Skeletal muscle satellite cell (primary cell): ENCODE measurements around the gene OXCT2.
"Not testable (repeated sequence)": the region's sequence is repeated elsewhere in the genome, so short reads cannot be mapped to it uniquely, and the experiment has no call there.

Source experiments
- H3K27me3 ChIP-seq: 2 replicates; pipeline ENCODE4 v1.7.0; 2013; ENCODE audit warnings: low read length; ENCODE audit not compliant: control insufficient read depth, insufficient read depth
- H3K36me3 ChIP-seq: 2 replicates; pipeline ENCODE4 v1.7.0; 2013; ENCODE audit warnings: mild to moderate bottlenecking, control low read depth, low read length; ENCODE audit not compliant: insufficient read depth
- H3K4me1 ChIP-seq: 2 replicates; pipeline ENCODE4 v1.7.0; 2013; ENCODE audit warnings: low read length; ENCODE audit not compliant: control insufficient read depth, insufficient read depth
- H3K4me2 ChIP-seq: 2 replicates; pipeline ENCODE4 v1.7.0; 2013; ENCODE audit warnings: mild to moderate bottlenecking, low read length
- H3K4me3 ChIP-seq: 2 replicates; pipeline ENCODE4 v1.7.0; 2013; ENCODE audit warnings: low read length
- H3K9ac ChIP-seq: 2 replicates; pipeline ENCODE4 v1.7.0; 2013; ENCODE audit warnings: mild to moderate bottlenecking, low read depth, low read length, moderate library complexity
- H3K9me3 ChIP-seq: replicated peaks from 2 replicates; pipeline ENCODE4 v1.7.0; 2013; ENCODE audit warnings: mild to moderate bottlenecking, control low read depth, low read length

The OXCT2 gene

DNA sequence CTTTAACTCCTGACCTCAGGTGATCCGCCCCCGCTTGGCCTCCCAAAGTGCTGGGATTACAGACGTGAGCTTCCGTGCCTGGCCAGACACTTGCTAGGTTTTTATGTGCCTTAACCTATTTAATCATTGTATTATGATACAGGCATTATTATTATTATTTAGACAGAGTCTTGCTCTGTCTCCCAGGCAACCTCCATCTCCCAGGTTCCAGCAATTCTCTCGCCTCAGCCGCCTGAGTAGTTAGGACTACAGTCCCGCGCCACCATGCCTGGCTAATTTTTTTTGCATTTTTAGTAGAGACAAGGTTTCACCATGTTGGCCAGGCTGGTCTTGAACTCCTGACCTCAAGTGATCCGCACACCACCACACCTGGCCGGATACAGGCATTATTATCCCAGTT, 11.5 kb upstream of the OXCT2 start:
- H3K4me3 ChIP-seq, H3K4me2 ChIP-seq, H3K4me1 ChIP-seq, H3K36me3 ChIP-seq, H3K9me3 ChIP-seq, H3K9ac ChIP-seq: not testable (repeated sequence)
- peaks cover 25% of the 10 kb centered on the region for H3K27me3 ChIP-seq

DNA sequence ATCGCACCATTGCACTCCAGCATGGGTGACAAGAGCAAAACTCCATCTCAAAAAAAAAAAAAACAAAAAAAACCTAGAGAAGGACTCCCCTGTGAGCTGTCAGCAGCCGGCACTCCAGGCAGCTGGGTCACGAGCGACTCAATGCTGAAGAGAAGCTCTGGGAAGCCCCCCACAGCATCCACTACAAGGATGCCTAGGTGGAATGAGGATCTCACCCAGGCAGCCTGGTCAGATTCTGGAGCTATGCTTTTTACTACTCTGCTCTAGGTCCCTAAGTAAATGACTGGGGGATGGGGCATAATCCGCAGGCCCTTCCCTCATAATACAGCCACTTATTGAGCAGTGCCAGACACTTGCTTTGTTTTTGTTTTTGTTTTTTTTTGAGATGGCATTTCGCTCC, 11.0 kb upstream of the OXCT2 start:
- Histone ChIP-seq H3K9ac (no peak overlapping the region), H3K27me3 (peaks cover 19% of the 10 kb centered on the region), H3K4me1 (peaks cover 9% of the 10 kb centered on the region), H3K4me3 (no peak overlapping the region), H3K4me2 (no peak overlapping the region), H3K9me3 (no peaks in the 10 kb centered on the region), H3K36me3 (no peaks in the 10 kb centered on the region)

DNA sequence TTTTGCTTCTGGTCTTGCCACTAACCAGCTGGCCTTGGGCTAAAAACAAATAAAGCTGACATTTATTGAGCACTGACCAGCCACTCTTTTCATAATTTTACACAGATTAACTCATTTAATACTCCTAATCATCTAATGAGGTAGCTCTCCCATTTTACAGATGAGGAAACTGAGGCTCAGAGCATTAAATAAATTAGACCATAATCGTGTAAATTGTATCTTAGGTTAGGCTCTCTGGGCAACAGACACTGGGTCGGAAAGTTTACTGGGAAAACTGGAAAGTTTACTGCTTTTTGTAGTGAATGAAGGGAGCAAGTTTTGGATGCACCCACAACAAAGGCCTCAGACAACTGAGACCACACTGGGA, 10.2 kb upstream of the OXCT2 start:
- H3K4me3 ChIP-seq = no peak overlapping the region

DNA sequence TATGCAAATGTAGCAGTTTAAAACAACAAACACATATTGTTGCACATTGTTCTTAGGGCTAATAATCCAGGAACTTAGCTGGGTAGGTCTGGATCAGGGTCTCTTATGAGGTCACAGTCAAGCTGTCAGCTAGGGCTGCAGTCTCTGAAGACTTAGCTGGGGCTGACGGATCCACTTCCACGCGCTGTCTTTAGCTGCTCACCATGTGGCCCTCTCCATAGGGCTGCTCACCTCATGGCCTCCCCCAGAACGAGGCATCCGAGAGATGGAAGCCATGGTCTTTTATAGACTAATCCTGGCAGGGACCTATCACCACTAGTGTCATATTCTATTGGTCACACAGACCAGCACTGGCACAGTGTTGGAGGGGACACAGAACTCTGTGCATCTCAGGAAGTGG, 8.7 kb upstream of the OXCT2 start:
- Histone ChIP-seq H3K27me3 (peaks cover 14% of the 10 kb centered on the region), H3K4me3 (no peak overlapping the region), H3K9me3 (no peaks in the 10 kb centered on the region), H3K36me3 (no peaks in the 10 kb centered on the region), H3K4me2 (no peak overlapping the region), H3K4me1 (no peaks in the 10 kb centered on the region), H3K9ac (no peak overlapping the region)

More for the DNA sequence above, 10.2 kb upstream of the OXCT2 start:
- Histone ChIP-seq H3K27me3 (peaks cover 18% of the 10 kb centered on the region), H3K4me2 (no peak overlapping the region), H3K9ac (no peak overlapping the region), H3K9me3 (no peaks in the 10 kb centered on the region), H3K4me1 (peaks cover 6% of the 10 kb centered on the region), H3K36me3 (no peaks in the 10 kb centered on the region)

DNA sequence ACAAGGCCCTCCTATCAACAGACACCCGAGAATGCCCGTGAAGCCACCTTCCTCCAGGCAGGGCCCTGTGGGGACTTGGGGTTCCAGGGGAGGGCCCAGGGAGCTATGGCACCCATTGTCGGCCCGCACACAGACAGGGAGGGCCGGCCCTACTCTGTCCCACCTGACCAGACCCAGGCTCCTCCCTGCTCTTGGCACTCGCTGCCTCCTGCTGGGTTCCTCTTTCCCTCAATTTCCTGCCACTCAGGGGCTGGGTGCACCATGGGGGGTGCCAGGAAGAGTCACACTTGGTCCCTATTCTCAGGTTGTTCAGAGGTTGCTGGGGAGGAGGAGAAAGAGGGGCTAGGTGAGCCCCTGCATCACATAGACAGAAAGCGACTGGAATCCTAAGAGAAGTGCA, 8.0 kb upstream of the OXCT2 start:
- Histone ChIP-seq H3K4me1 (no peaks in the 10 kb centered on the region), H3K4me3 (no peak overlapping the region), H3K27me3 (peaks cover 14% of the 10 kb centered on the region), H3K9me3 (no peaks in the 10 kb centered on the region), H3K9ac (no peak overlapping the region), H3K4me2 (no peak overlapping the region), H3K36me3 (no peaks in the 10 kb centered on the region)

DNA sequence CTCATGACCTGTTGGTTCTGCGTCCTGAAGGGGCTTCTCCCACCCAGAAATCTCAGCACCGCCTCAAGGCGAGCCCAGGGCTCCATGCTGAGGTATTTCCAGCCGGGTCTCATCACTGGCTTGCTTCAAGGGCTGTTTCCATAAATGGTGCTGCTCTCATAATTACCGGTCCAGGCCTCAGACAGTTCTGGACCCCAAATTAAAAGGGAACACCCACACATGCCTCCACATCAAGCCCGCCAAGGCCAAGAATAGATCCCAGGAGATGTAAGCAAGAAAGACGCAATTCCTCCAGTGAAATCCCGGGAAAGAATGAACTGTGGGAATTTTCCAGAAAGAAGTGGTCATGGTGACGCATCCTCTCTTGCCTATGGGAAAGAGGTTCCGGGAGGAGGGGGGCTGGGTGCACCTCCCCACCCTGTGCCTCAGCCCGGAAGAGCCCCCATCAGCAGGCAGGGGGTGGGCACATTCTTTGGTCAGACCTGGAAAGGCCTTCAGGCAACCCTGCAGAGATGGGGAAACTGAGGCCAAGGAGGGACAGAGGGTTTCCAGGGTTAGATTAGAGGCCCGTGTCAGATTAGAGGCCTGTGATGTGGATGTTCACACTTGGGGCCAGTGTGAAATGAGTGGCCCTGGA, 7.4 kb upstream of the OXCT2 start:
- not testable (repeated sequence) for H3K9ac ChIP-seq, H3K4me2 ChIP-seq, H3K36me3 ChIP-seq, H3K9me3 ChIP-seq, H3K4me1 ChIP-seq, H3K4me3 ChIP-seq
- H3K27me3 ChIP-seq = peaks cover 11% of the 10 kb centered on the region

DNA sequence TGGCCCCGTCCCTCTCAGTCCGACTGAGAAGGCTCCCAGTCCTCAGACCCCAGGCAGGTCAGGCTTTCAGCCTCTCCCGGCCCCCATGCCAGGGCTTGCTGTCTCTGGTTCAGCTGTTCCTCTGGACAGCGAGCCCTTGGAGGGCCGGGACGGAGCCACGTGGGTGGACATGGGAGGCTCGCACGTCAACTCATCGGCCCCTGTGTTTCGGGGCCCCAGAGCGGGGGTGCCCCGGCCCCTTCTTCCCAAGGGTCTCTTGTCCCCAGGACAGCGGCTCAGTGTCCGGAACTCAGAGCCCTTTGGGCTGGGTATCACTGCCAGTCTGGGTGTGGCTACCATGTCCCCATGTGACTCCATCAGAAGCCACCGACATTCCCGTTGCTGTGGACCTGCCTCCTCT, 6.7 kb upstream of the OXCT2 start:
- not testable (repeated sequence) for H3K9me3 ChIP-seq, H3K4me2 ChIP-seq, H3K27me3 ChIP-seq, H3K4me1 ChIP-seq, H3K9ac ChIP-seq, H3K36me3 ChIP-seq, H3K4me3 ChIP-seq

DNA sequence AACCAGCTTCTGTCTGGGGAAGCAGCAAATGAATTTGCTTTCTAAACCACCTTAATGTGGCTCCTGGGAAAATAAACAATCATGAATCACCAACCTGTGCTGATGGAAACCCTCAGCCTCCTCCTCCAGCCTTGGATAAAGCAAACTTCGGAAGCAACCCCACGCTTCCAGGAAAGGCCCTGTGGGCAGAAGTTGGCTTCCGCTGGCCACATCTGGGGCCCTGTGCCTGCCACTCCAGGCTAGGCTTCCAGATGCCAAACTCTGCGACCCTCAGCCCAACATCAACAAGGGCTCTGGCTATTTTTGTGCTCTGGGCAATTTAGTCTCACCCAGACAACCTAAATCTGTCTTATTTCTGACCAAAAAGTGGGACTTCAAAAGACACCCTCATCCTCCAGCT, 6.2 kb upstream of the OXCT2 start:
- no peaks in the 10 kb centered on the region for H3K9me3 ChIP-seq
- no peak overlapping the region for H3K4me2 ChIP-seq
- no peak overlapping the region for H3K4me3 ChIP-seq
- no peak overlapping the region for H3K9ac ChIP-seq
- H3K36me3 ChIP-seq = no peaks in the 10 kb centered on the region
- no peaks in the 10 kb centered on the region for H3K4me1 ChIP-seq
- H3K27me3 ChIP-seq = peaks cover 10% of the 10 kb centered on the region

DNA sequence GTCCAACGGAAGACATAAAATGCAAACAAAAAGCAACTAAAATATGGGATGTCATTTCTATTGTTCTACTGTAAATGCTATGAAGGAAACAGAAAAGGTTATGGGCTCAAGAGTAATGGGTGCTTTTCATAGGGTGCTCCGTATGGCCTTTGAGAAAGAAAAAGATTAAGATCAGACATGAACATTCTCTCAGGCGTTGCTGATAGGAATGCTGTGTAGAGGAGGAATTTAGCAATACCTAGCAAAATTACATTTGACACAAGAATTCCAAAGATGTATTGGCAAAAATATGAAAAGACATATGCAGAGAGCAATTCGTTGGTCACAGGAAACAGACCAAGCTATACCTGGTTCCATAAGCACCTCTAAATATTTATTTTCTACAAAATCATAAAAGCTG, 5.7 kb upstream of the OXCT2 start:
- Histone ChIP-seq H3K4me1 (no peaks in the 10 kb centered on the region), H3K4me2 (no peak overlapping the region), H3K36me3 (no peaks in the 10 kb centered on the region), H3K9me3 (no peaks in the 10 kb centered on the region), H3K27me3 (peaks cover 10% of the 10 kb centered on the region), H3K4me3 (no peak overlapping the region), H3K9ac (no peak overlapping the region)

DNA sequence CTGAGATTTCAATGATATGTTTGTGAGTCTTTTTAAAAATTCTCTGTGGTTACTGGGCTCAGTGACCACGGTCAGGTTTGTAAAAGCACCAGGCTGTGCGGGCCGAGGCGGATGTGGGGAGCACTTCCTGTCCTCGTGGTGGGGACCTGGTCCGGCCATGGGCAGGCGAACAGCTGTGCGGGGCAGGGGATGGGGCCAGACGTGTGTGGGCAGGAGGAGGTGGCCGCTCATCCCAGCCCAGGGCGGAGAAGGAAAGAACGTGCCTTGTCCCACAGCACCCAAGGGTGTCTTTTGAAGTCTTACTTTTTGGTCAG, 5.2 kb upstream of the OXCT2 start:
- Histone ChIP-seq H3K9ac (no peak overlapping the region), H3K27me3 (peaks cover 10% of the 10 kb centered on the region), H3K9me3 (no peaks in the 10 kb centered on the region), H3K4me2 (no peak overlapping the region), H3K4me1 (no peaks in the 10 kb centered on the region), H3K36me3 (no peaks in the 10 kb centered on the region), H3K4me3 (no peak overlapping the region)

DNA sequence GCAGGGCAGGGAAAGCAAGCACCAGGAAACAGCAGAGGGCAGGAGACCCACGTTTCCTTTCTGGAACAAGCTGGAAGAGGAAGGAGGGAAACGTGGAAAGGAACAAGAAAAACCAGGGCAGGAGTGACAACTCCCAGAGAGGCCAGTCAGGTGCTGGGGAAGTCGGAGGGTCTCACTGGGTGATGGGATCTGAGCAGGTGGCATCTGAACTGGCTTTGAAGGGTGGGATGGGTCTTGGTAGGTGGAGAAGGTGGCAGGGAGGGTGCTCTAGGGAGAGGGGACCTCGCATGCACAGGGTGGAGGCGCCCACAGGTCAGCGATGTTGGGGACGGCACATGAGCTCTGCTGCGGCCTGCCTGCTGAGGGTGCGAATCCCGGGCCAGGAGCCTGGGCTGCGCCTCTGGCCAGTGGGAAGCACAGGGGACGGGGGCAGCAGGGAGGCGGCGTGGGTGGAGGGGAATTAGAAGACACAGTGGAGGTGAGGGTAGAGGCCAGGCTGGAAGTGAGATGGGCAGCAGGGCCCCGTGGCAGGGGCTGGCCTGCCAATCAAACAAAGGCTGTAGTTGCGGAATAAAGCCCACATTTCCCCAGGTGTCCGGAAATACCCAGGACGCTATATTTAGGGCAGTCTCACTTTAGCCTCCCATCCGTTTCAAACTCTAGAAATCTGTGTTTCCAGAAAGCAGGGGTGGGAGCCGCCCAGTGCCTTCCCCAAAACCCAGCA, 4.7 kb upstream of the OXCT2 start:
- not testable (repeated sequence) for H3K4me2 ChIP-seq, H3K4me3 ChIP-seq, H3K36me3 ChIP-seq, H3K9me3 ChIP-seq, H3K4me1 ChIP-seq, H3K9ac ChIP-seq, H3K27me3 ChIP-seq

DNA sequence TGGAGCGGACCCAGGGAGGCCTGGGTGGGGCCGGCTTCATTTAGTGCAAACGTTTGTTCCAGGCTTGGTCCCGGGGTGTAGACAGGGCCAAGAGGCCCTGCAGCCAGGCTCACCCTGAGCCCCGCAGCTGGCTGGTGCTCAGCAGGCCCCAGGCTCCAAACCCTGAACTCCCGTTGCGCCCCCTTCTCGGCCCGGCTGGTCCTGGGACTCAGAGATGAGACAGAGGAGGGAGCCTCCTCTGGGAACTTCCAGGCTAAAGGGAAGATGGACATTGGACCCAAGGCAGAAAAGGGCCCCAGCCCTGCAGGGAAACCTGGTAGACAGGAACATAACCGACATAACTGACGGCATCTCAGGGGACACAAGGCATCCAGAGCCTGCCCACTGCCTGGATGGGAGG, 4.0 kb upstream of the OXCT2 start:
- not testable (repeated sequence) for H3K4me1 ChIP-seq, H3K27me3 ChIP-seq, H3K9me3 ChIP-seq, H3K9ac ChIP-seq, H3K36me3 ChIP-seq, H3K4me2 ChIP-seq, H3K4me3 ChIP-seq
